ENCODE results near the gene TMEM51.

DNA sequence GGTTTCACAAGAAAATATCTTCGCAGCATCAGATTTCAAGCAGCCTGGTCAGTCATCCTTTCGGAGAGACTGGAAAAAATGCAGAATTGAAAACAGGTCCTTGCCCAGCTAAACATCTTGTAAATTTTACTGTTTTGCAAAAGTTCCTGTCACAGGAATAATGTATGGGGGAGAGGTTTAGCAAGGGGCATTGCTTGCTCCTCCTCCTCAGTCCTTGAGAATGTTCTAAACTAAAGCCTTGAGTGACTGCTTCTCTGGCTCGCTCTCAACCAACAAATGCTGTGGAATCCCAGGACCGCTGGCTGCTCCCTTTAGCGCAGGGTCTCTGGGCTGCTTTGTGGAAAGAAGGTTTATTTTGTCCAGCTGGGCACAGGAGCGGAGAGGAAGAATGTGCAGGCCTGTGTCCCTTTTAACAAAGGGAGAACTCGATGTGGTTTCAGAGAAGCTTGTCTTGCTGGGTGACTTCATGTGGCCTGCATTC lies 59.8 kb downstream of the TMEM51 start:
- TF ChIP-seq POLR2A (IDR thresholded peaks at IDR 0.05; ENCODE audit: low read depth, low read length) = no peak
- TF ChIP-seq EP300 (IDR thresholded peaks at IDR 0.05; ENCODE audit: borderline replicate concordance in 1 of 2, control insufficient read depth in 1 of 2, low read depth in 2 of 2, low read length in 2 of 2) = no peak
- TF ChIP-seq CEBPB (IDR thresholded peaks at IDR 0.05; ENCODE audit: borderline replicate concordance in 1 of 2, low read depth in 2 of 2, low read length in 2 of 2) = no peak
- TF ChIP-seq, protein P1, sequence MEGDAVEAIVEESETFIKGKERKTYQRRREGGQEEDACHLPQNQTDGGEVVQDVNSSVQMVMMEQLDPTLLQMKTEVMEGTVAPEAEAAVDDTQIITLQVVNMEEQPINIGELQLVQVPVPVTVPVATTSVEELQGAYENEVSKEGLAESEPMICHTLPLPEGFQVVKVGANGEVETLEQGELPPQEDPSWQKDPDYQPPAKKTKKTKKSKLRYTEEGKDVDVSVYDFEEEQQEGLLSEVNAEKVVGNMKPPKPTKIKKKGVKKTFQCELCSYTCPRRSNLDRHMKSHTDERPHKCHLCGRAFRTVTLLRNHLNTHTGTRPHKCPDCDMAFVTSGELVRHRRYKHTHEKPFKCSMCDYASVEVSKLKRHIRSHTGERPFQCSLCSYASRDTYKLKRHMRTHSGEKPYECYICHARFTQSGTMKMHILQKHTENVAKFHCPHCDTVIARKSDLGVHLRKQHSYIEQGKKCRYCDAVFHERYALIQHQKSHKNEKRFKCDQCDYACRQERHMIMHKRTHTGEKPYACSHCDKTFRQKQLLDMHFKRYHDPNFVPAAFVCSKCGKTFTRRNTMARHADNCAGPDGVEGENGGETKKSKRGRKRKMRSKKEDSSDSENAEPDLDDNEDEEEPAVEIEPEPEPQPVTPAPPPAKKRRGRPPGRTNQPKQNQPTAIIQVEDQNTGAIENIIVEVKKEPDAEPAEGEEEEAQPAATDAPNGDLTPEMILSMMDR (IDR thresholded peaks at IDR 0.05 in 2 of 3, conservative IDR thresholded peaks at IDR 0.05 in 1 of 3; ENCODE audit: control insufficient read depth in 2 of 3, extremely low read depth in 1 of 3, insufficient read depth in 1 of 3, low read depth in 3 of 3, low read length in 3 of 3) = no peak
- no peak for TF ChIP-seq MYC (IDR thresholded peaks at IDR 0.05; ENCODE audit: insufficient read depth, insufficient read length, insufficient replicate concordance, low read length, severe bottlenecking)
- TF ChIP-seq POLR2AphosphoS5 (IDR thresholded peaks at IDR 0.05; ENCODE audit: low read length) = no peak
- no peak for TF ChIP-seq CBX3 (IDR thresholded peaks at IDR 0.05; ENCODE audit: borderline replicate concordance, low read depth)

Measured in GM12878 (cell line).